Spleen (tissue), 3 donors: ENCODE results near the gene GALNT12.

Source experiments
- POLR2A ChIP-seq, 3 donors: fragments of 450-650 bp; IDR thresholded peaks; one replicate each; pipeline ENCODE4 v1.5.1; 2017; ENCODE audit warnings: antibody characterized with exemption in 3 of 3, mild to moderate bottlenecking in 1 of 3
- POLR2AphosphoS5 ChIP-seq, 3 donors: sonication (generic); formaldehyde crosslinking; IDR thresholded peaks; one replicate each; pipeline ENCODE4 v1.5.1; 2017; ENCODE audit warnings: antibody characterized with exemption in 3 of 3

GRCh38 chr9:98855592-98855991 is 48.1 kb downstream of the GALNT12 start:
- TF ChIP-seq POLR2A (IDR thresholded peaks at IDR 0.05) (no peak), POLR2AphosphoS5 (IDR thresholded peaks at IDR 0.05) (no peak)
